Adrenal gland (tissue), 12 donors: Measurements from ENCODE around the gene MAP1B. TPM values are rescaled to one million over a fixed set of nuclear protein-coding genes. Genes with fewer than 3 reads are reported as not detected.

Experiments
- DNase-seq, 7 donors: peaks; one replicate each; pipeline ENCODE4 v3.0.0-alpha.2; 2019 to 2020
- H3K27ac ChIP-seq, 5 donors: fragments of 200-600 bp; sonication (generic) in 4 of 5; 1 replicate in 3 of 5; 2 replicates in 2 of 5; pipeline versions ENCODE4 v1.5.1 to v1.8.0; 2016 to 2020; ENCODE audit warnings: mild to moderate bottlenecking in 1 of 5
- H3K27me3 ChIP-seq: fragments of 200-600 bp; 2 replicates; pipeline ENCODE4 v1.8.0; 2021
- H3K36me3 ChIP-seq, 2 donors: fragments of 200-600 bp; replicated peaks in 1 of 2; 1 replicate in 1 of 2; 2 replicates in 1 of 2; pipeline versions ENCODE4 v1.5.1 to v1.8.0; 2018 to 2022
- H3K4me1 ChIP-seq, 2 donors: fragments of 200-600 bp; replicated peaks in 1 of 2; 1 replicate in 1 of 2; 2 replicates in 1 of 2; pipeline versions ENCODE4 v1.5.1 to v1.8.0; 2018 to 2021
- H3K4me3 ChIP-seq, 4 donors: fragments of 200-600 bp; sonication (generic) in 3 of 4; one replicate each; pipeline ENCODE4 v1.5.1; 2016 to 2018
- H3K9me3 ChIP-seq, 3 donors: fragments of 200-600 bp; sonication (generic) in 1 of 3; replicated peaks in 1 of 3; 1 replicate in 2 of 3; 2 replicates in 1 of 3; pipeline versions ENCODE4 v1.5.1 to v1.8.0; 2016 to 2021
- CTCF ChIP-seq, 6 experiments: fragments of 450-650 bp in 4 of 6; fragments of 200-600 bp in 2 of 6; sonication (generic) in 1 of 6; IDR thresholded peaks; 1 replicate in 5 of 6; 2 replicates in 1 of 6; pipeline versions ENCODE4 v1.5.1 to v1.8.0; 2016 to 2021; ENCODE audit warnings: antibody characterized with exemption in 6 of 6, mild to moderate bottlenecking in 2 of 6, moderate library complexity in 1 of 6
- POLR2A ChIP-seq, 2 donors: fragments of 450-650 bp; IDR thresholded peaks; one replicate each; pipeline ENCODE4 v1.6.1; 2017; ENCODE audit warnings: antibody characterized with exemption in 2 of 2, mild to moderate bottlenecking in 2 of 2, moderate library complexity in 1 of 2
- WGBS, 4 donors: extraction: QIAGEN DNeasy Blood & Tissue Kit in 2 of 4; methylation state at CpG; one replicate each; pipeline versions ENCODE4 v1.1.5 to v1.1.7; 2013 to 2017; 5-methylcytosine and 5-hydroxymethylcytosine counted together
- intact Hi-C, 2 donors: fragments of 100-400 bp; cut with DNase I; formaldehyde crosslinking; loops; one replicate each; pipeline versions ENCODE4 v1.14.1 to v1.15.0; 2022 to 2023
- polyA plus RNA-seq, 3 donors: library from polyadenylated mRNA; stranded (reverse); fragments of 200-250 nt in 2 of 3; fragments of 350-450 nt in 1 of 3; fragmentation: Illumina TruSeq in 1 of 3; extraction: RNeasy Lipid Tissue Mini Kit (QIAGEN cat#74804) in 1 of 3; gene quantifications; one replicate each; pipeline ENCODE4 v1.2.3, GENCODE V29; 2013 to 2014
- total RNA-seq, 9 donors: library from RNA; depleted of rRNA in 4 of 9; stranded (reverse); fragments of >200 nt in 4 of 9; fragments of 120-200 nt in 1 of 9; fragmentation: NEBNext Ultra II Directional in 1 of 9; extraction: Animal tissue kit (Norgen Biotek cat#: 25700) in 1 of 9; gene quantifications; one replicate each; pipeline versions ENCODE4 v1.1.0 to v1.2.4, GENCODE V29; 2013 to 2023
- donor health status: healthy with polysubstance abuse.
- donor health status: Bipolar disorder and iron deficiency.
- donor health status: DM: yes; HTN: yes; CAD: no.
- donor health status: DM: no; HTN: no; CAD: no.
- donor health status: DM: no; HTN: no; CAD: no.
- donor health status: DM: yes; HTN: yes; CAD: no.

The MAP1B gene
- total and polyA plus RNA-seq, 12 donors: 11.5 to 258 (median 67.5) TPM

- intact Hi-C loops: no loop called here
Observed at GRCh38 chr5:72182686-72183085, 75.4 kb downstream of the MAP1B start.

GRCh38 chr5:72183101-72183520, 75.8 kb downstream of the MAP1B start:
- 83 to 88% (median 87%) methylated on average over 7 of the region's 7 CpGs for WGBS, 4 donors
- H3K4me1 ChIP-seq: no peaks in the 10 kb centered on the region
- no peak for DNase-seq

More at GRCh38 chr5:72182686-72183085, 75.4 kb downstream of the MAP1B start:
- 87 to 89% (median 88%) methylated on average over 7 of the region's 7 CpGs for WGBS, 4 donors
- peaks cover 0 to 4% of the 10 kb centered on the region in 2 donors for H3K36me3 ChIP-seq
- H3K4me3 ChIP-seq: no peak overlapping the region
- no peak for DNase-seq
- H3K9me3 ChIP-seq: no peaks in the 10 kb centered on the region
- TF ChIP-seq CTCF (IDR thresholded peaks at IDR 0.05): no peak
- no peak for TF ChIP-seq POLR2A (IDR thresholded peaks at IDR 0.05)
- no peak overlapping the region for H3K27ac ChIP-seq
- H3K27me3 ChIP-seq: no peaks in the 10 kb centered on the region
- H3K4me1 ChIP-seq: no peaks in the 10 kb centered on the region

GRCh38 chr5:72184408-72184807, 77.1 kb downstream of the MAP1B start:
- no peak for TF ChIP-seq CTCF (IDR thresholded peaks at IDR 0.05)
- no peak for TF ChIP-seq POLR2A (IDR thresholded peaks at IDR 0.05)
- H3K36me3 ChIP-seq: peaks cover 0 to 4% of the 10 kb centered on the region in 2 donors
- DNase-seq: no peak
- 93 to 97% (median 95%) methylated on average over 3 of the region's 3 CpGs for WGBS, 4 donors
- no peaks in the 10 kb centered on the region for H3K9me3 ChIP-seq
- no peaks in the 10 kb centered on the region for H3K4me1 ChIP-seq
- H3K27ac ChIP-seq: no peak overlapping the region
- H3K4me3 ChIP-seq: no peak overlapping the region
- intact Hi-C loops: no loop called here
- H3K27me3 ChIP-seq: no peaks in the 10 kb centered on the region

More at GRCh38 chr5:72183101-72183520, 75.8 kb downstream of the MAP1B start:
- TF ChIP-seq CTCF (IDR thresholded peaks at IDR 0.05) (no peak), POLR2A (IDR thresholded peaks at IDR 0.05) (no peak)
- H3K36me3 ChIP-seq: peaks cover 0 to 4% of the 10 kb centered on the region in 2 donors
- no peaks in the 10 kb centered on the region for H3K27me3 ChIP-seq
- no peak overlapping the region for H3K27ac ChIP-seq
- no peak overlapping the region for H3K4me3 ChIP-seq
- no peaks in the 10 kb centered on the region for H3K9me3 ChIP-seq
- intact Hi-C loops: no loop called here

DNA sequence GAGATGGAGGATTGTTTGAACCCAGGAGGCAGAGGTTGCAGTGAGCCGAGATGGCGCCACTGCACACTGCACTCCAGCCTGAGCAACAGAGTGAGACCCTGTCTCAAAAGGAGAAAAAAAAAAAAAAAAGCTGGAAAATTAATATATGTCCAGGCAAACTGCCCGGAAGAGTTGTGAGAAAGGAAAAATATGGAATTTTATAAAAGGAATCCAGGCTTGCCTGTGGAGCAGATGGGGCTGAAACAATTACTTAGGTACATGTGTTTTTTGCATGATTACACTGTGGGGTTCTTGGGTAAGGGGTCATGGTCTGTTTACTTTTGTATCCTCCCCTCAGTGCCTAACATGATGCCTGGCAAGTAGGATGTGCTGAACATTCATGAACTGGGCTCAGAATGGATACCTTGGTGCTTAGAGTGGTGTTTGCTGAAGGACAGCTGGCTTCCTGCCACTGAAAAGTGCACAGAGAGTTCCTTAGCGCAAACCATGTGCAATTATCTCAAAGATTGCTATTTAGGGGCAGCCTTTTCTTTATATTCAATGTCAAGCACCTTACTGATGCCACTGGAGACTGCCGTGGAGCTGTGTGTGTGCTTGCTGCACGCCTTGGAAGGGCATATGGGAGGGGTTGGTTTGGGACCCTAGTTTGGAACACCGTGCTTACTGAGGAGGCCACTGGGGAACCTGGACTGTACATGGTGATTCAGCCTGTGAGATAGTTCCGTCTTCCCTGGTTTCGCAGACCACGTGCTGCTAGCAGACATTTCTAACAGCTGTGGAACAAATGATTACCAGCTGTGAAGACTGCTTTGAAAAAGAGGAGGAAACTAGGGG, 78.4 kb downstream of the MAP1B start:
- peaks cover 0 to 4% of the 10 kb centered on the region in 2 donors for H3K36me3 ChIP-seq
- intact Hi-C loops: no loop called here
- H3K27me3 ChIP-seq: no peaks in the 10 kb centered on the region
- no peak overlapping the region for H3K4me3 ChIP-seq
- H3K4me1 ChIP-seq: no peaks in the 10 kb centered on the region
- H3K27ac ChIP-seq: no peak overlapping the region
- 85 to 92% (median 89%) methylated on average over 10 of the region's 10 CpGs for WGBS, 4 donors
- H3K9me3 ChIP-seq: no peaks in the 10 kb centered on the region
- TF ChIP-seq POLR2A (IDR thresholded peaks at IDR 0.05) (no peak), CTCF (IDR thresholded peaks at IDR 0.05) (no peak)
- no peak for DNase-seq
